GM18511 (cell line): Measurements from ENCODE around the gene CLTCL1.
"Not testable (repeated sequence)": the region's sequence is repeated elsewhere in the genome, so short reads cannot be mapped to it uniquely, and the experiment has no call there.

Experiments used
- ATAC-seq: cut with Tn5 transposase; IDR thresholded peaks from one replicate; pipeline ENCODE4 v1.9.1; 2021; ENCODE audit warnings: mild to moderate bottlenecking, moderate library complexity; ENCODE audit not compliant: unreplicated experiment

The CLTCL1 gene

GRCh38 chr22:19291218-19291579, 320 bp downstream of the CLTCL1 start:
- ATAC-seq: peak; percentile 22

DNA sequence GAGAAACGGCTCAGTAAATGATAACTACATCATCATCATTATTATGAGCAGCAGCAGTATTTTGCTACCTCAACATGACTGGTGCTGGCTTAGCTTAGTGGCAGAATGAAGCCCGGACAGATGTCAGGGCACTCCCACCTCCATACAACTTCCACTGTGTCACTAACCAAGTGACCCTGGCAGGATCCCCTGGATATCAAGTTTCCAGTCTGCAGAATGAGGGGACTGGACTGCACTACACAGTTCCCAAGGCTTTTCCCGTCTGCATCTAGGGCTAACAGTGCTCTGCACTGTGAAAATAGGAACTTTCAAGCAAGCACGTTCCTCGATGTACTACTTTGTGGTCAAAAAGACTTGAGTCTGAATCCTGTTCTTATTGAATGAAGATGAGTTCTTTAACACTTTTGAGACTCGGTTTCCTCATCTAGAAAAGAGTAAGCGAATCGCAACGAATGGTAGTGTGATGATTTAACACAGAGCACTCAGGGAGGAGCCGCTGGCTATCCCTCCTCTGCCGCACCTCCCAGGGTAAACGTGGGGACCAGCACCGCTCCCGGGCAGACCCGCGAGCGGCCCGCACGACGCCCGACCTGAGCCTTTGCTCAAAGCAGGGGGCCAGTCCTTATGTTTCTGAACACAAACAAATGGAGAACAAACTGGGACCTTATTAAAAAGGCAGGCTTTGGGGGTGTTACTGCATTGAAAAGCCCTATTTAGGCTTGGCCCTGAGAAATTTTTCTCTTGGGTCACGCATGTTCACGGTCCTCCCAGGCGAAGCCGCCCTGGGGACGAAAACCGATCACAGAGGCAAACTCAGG, 910 bp downstream of the CLTCL1 start:
- peak; percentile 13 for ATAC-seq

- ATAC-seq: no peak
Observed at GRCh38 chr22:19289475-19290161, 1.9 kb downstream of the CLTCL1 start.

DNA sequence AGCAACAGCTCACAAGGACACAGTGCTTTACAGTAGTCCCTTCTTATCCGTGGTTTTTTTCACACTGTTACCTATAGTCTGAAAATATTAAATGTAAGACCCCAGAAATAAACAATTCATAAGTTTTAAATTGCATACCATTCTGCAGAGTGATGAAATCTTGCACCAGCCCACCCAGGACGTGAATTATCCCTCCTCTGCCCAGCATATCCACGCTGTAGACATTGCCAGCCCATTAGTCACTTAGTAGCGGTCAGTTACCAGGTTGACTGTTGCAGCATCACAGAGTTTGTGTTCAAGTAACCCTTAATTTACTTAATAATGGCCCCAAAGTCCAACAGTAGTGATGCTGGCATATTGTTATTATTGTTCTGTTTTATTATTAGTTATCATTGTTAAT, 3.6 kb downstream of the CLTCL1 start:
- ATAC-seq: no peak

DNA sequence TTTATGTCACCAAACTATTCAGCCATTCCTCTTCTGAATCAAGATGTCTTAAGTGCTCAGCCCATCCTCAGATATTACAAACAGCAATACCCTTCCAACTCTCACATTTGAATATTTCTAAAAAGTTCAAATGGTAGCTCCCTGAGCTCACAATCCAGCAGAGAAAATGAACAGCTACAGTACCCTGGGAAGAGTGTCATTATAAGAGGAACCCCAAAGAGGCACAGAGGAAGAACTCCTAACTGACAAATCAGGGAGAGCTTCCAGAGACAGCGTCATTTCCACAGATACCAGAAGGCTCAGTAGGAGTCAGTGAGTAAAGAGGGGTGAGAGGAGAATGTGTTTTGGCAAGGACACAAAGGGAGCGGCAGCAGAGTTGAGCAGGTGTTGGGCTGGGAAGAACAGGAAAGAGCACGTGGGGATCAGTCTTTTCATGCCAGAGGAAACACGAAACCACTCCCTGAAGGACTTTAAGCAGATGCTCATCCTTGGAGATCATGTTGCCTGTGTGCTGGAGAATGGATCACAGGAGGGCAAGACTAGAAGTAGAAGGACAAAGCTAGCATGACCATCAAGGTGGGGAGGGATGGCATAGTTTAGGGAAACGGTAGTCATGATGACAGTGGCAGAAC, 4.3 kb downstream of the CLTCL1 start:
- no peak for ATAC-seq

GRCh38 chr22:19285831-19286230, 5.7 kb downstream of the CLTCL1 start:
- no peak for ATAC-seq

GRCh38 chr22:19279143-19279542, 12.4 kb downstream of the CLTCL1 start:
- ATAC-seq: not testable (repeated sequence)

DNA sequence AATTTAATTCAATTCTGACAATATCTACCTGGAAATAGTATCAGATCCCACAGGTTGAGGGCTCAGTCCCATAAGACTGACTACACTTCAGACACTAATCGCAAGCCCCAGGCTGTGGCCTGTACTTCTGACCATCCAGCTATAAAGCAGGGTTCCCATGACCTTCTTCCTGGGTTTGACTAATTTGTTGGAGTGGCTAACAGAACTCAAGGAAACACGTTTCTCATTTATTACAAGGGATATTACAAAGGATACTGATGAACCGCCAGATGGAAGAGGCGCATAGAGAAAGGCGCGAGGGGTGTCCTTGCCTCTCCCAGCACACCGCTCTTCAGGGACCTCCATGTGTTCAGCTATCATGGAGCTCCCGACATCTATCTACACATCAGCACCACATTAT, 13.7 kb downstream of the CLTCL1 start:
- no peak for ATAC-seq

- no peak for ATAC-seq
Observed at GRCh38 chr22:19275919-19276600, 15.5 kb downstream of the CLTCL1 start.

- no peak for ATAC-seq
Observed at GRCh38 chr22:19275513-19275912, 16.0 kb downstream of the CLTCL1 start.

GRCh38 chr22:19275104-19275503, 16.4 kb downstream of the CLTCL1 start:
- no peak for ATAC-seq

DNA sequence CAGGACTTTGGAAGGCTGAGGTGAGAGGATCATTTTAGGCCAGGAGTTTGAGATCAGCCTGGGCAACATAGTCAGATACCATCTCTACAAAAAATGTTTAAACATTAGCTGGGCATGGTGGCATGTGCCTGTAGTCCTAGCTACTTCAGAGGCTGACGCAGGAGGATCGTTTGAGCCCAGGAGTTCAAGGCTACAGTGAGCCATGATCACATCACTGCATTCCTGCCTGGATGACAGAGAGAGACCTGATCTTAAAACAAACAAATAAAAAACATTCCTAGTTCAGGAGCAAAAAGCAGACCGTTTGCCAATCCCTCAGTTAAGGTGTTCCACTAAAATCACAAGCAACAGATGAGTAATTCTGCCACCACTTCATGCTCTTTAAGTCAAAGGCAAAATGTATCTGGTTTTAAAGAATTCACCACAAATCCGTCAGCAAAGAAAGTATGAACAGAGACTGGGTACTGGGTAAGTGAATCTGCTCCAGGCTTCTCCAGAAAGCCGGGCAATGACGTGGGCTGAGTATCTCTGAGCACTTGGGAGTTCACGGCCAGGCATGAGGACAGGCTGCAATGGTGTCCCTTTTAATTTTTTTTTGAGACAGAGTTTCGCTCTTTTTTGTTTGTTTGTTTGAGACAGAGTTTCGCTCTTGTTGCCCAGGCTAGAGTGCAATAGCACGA, 19.5 kb downstream of the CLTCL1 start:
- ATAC-seq: no peak

- ATAC-seq: no peak
Observed at GRCh38 chr22:19271273-19271855, 20.2 kb downstream of the CLTCL1 start.

DNA sequence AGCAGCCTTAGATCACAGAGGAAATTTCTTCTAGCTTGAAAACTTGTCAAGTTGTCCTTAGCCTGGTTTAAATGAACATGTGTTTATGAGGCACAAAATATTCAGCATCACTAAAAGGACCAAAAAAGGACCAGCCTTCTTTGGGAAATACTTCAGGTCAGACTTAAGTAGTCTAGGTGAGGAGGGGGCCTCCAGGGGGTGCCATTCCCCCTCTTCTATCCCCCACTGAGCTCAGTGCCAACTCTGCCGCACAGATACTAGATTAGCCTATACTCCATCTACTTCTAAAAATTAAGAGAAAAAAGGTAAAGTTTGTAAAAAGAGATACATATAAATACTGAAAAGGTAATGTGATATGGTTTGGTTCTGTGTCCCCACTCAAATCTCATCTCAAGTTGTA, 20.6 kb downstream of the CLTCL1 start:
- no peak for ATAC-seq

GRCh38 chr22:19266547-19267086, 24.9 kb downstream of the CLTCL1 start:
- no peak for ATAC-seq

- ATAC-seq: no peak
Observed at GRCh38 chr22:19265779-19266178, 25.7 kb downstream of the CLTCL1 start.

DNA sequence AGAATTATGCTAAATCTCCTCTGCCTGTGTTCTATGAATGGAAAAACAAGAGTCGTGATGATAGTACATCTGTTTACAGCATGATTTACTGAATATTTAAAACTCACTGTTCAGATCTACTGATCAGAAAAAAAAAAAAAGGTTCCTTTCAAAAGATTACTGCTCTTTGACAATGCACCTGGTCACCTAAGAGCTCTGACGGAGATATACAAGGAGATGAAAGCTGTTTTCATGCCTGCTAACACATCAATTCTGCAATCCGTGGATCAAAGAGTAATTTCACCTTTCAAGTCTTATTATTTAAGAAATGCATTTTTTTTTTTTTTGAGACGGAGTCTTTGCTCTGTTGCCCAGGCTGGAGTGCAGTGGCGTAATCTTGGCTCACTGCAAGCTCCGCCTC, 30.7 kb downstream of the CLTCL1 start:
- no peak for ATAC-seq

DNA sequence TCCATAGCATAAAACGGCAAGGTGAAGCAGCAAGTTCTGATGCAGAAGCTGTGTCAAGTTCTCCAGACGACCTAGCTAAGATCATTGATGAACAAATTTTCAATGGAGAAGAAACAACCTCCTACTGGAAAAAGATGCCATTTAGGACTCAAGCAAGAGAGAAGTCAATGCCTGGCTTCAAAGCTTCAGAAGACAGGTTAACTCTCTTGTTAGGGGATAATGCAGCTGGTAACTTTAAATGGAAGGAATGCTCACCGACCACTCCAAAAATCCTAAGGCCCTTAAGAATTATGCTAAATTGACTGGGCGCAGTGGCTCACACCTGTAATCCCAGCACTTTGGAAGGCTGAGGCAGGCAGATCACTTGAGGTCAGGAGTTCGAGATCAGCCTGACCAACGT, 31.3 kb downstream of the CLTCL1 start:
- ATAC-seq: no peak

- ATAC-seq: not testable (repeated sequence)
Observed at GRCh38 chr22:19258968-19259288, 32.6 kb downstream of the CLTCL1 start.

- ATAC-seq: no peak
Observed at GRCh38 chr22:19258371-19258770, 33.1 kb downstream of the CLTCL1 start.
